ENCODE results near the gene WDR70. TPM values are rescaled to one million over a fixed set of nuclear protein-coding genes. Genes with fewer than 3 reads are reported as not detected.
A peak's percentile ranks its signal among the peaks of the same experiment; 100 is the strongest.

The WDR70 gene
- polyA plus RNA-seq, 10 donors, result 23.1 to 38.8 (median 30.1) TPM

- DNase-seq, result peak in 1 of 3 donors; percentile 96
Measured at GRCh38 chr5:37722236-37723161, 343.4 kb downstream of the WDR70 start.

- DNase-seq, result no peak
Measured at GRCh38 chr5:37723162-37723961, 344.2 kb downstream of the WDR70 start.

- DNase-seq, result no peak
Measured at GRCh38 chr5:37724395-37725125, 345.4 kb downstream of the WDR70 start.

GRCh38 chr5:37725185-37725584, 346.1 kb downstream of the WDR70 start:
- no peak for DNase-seq

- no peak for DNase-seq
Measured at GRCh38 chr5:37727238-37727637, 348.1 kb downstream of the WDR70 start.

- DNase-seq, result no peak
Measured at GRCh38 chr5:37730896-37731455, 351.9 kb downstream of the WDR70 start.

- no peak for DNase-seq
Measured at GRCh38 chr5:37734114-37734513, 355.0 kb downstream of the WDR70 start.

- DNase-seq, result peak in 1 of 3 donors; percentile 34
Measured at GRCh38 chr5:37735649-37736347, 356.7 kb downstream of the WDR70 start.

- DNase-seq, result no peak
Measured at GRCh38 chr5:37736397-37736796, 357.3 kb downstream of the WDR70 start.

GRCh38 chr5:37737326-37738056, 358.4 kb downstream of the WDR70 start:
- DNase-seq, result no peak

- peak in 2 of 3 donors; percentile 37 to 88 for DNase-seq
Measured at GRCh38 chr5:37738057-37738691, 359.1 kb downstream of the WDR70 start.

GRCh38 chr5:37738865-37739488, 359.9 kb downstream of the WDR70 start:
- no peak for DNase-seq

GRCh38 chr5:37739817-37740261, 360.7 kb downstream of the WDR70 start:
- no peak for DNase-seq

- no peak for DNase-seq
Measured at GRCh38 chr5:37740331-37741066, 361.4 kb downstream of the WDR70 start.

GRCh38 chr5:37742111-37742510, 363.0 kb downstream of the WDR70 start:
- DNase-seq, result no peak

- DNase-seq, result no peak
Measured at GRCh38 chr5:37751227-37751626, 372.1 kb downstream of the WDR70 start.

- peak in 1 of 3 donors; percentile 24 for DNase-seq
Measured at GRCh38 chr5:37754976-37755375, 375.9 kb downstream of the WDR70 start.

- DNase-seq, result no peak
Measured at GRCh38 chr5:37755581-37755980, 376.5 kb downstream of the WDR70 start.
